Stimulated activated CD4-positive, alpha-beta T cell treated with anti-CD3 and anti-CD28 coated beads, TNF-alpha, amount 100 ng/mL, for 4 hours (primary cell): ENCODE measurements around the gene LDB2.

Experiments used
- DNase-seq, 3 experiments: peaks; one replicate each; pipeline ENCODE4 v3.0.0-alpha.2; 2020; ENCODE audit warnings: low read depth in 3 of 3

The LDB2 gene

GRCh38 chr4:16802044-16802443 is 96.4 kb downstream of the LDB2 start:
- no peak for DNase-seq

GRCh38 chr4:16801356-16801755 is 97.1 kb downstream of the LDB2 start:
- no peak for DNase-seq

DNA sequence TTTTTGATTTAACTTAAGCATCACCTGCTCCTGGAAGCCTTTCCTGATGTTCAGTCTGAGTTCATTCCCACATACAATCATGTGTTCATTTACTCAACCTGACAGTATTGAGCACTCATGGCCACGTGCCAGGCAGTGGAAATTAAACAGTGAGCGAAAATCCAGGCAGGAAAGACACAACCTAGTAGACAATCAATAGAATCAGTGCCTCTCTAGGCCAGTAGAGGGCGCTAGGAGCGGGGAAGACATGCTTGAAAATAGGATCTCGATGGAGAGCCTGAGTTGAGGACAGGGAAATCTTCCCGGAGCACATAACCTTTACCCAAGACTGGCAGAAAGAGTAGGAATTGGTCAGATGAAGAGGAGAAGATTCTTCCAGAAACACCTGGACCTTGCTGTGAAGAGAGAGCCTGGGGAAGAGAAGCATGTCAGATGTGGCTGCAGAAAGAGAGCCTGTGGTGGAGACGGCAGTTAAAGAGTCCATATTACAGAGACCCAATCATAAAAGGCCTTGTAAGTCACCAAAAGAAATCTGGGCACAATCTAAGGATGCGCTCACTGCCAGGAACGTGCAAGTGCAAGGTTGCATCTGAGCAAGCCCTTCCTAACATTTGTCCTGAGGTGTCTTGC is 103.5 kb downstream of the LDB2 start:
- no peak for DNase-seq

GRCh38 chr4:16791460-16791859 is 107.0 kb downstream of the LDB2 start:
- DNase-seq = no peak

- DNase-seq = no peak
Observed at GRCh38 chr4:16790508-16790907, 107.9 kb downstream of the LDB2 start.

DNA sequence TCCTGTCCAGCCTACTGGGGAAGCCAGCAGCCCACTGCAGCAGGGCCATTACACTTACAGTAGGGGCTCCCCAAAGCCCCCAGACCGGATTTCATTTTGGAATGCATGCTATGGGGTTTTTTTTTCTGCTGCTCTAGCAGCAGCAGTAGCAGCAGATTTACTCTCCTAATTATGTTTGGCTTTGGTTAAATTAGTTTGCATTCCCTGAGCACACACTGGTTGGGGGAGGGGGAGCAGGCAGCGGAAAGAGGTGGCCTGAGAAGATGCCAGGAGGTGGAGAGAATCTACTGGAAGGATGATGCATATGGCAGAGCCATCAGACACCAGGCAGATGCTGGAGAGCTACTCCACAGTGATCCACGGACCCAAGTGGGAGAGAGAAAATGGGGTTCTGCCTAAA is 109.6 kb downstream of the LDB2 start:
- DNase-seq = no peak

GRCh38 chr4:16785793-16786527 is 112.5 kb downstream of the LDB2 start:
- DNase-seq = no peak

- DNase-seq = no peak
Observed at GRCh38 chr4:16783119-16783518, 115.3 kb downstream of the LDB2 start.

- DNase-seq = no peak
Observed at GRCh38 chr4:16779028-16779675, 119.3 kb downstream of the LDB2 start.

DNA sequence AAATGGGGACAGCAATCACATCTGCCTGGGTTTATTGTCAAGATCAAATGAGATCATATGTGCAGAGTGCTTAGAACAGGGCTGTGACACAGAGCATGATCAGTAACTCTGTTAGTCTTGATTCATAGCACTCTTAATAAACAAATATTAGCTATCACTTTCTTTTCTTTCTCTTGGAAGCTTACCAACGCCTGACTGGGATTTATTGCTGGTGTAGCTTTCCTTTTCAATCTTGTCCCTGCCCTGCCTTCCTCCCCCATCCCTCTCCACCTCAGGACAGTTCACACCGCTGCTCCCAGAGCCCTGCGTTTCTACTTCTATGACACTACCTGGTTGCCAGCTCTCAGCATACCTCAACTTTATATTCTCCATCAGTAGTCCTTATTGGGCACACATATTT is 120.7 kb downstream of the LDB2 start:
- no peak for DNase-seq

- no peak for DNase-seq
Observed at GRCh38 chr4:16775411-16776154, 122.9 kb downstream of the LDB2 start.

DNA sequence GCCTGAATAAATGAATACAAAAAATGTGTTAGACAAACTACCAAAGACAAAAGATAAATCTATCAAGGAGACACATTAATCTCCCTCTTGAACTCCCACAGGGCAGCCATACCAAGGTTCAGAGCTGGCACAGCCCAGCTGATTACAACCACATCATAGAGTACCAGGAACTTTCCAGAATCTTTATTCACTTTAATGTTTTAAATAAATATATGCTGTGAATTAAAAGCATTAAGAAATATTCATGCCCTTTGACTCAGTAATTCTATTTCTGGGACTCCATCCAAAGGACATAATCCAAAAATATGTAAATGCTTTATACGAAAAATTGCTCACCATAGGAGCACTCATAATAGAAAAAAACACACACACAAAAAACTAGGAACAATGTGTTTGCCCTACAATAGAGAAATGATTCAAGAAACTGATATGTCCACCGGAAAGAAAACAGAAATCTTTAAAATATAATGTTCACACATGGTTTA is 126.0 kb downstream of the LDB2 start:
- DNase-seq = no peak

- DNase-seq = no peak
Observed at GRCh38 chr4:16770710-16771285, 127.6 kb downstream of the LDB2 start.

DNA sequence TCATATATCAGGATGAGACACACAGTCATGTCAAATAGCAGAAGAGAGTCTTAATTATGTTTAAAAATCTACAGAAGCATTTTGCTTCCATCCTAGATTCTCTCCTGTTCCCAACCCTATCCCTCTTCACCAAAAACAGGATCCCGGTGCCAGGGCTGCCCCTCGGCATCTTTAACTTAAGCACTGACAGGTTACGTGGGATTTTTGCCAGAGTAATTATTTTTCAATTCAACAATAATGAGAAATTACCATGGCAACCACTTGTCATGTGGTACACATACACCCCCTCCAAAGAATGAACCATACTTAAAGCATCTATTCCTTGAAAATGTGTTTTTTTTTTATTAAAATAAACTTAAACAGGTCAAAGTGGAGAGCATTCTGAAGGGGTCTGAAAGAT is 130.6 kb downstream of the LDB2 start:
- DNase-seq = no peak

GRCh38 chr4:16767251-16767650 is 131.2 kb downstream of the LDB2 start:
- DNase-seq = no peak

- no peak for DNase-seq
Observed at GRCh38 chr4:16765546-16765945, 132.9 kb downstream of the LDB2 start.

DNA sequence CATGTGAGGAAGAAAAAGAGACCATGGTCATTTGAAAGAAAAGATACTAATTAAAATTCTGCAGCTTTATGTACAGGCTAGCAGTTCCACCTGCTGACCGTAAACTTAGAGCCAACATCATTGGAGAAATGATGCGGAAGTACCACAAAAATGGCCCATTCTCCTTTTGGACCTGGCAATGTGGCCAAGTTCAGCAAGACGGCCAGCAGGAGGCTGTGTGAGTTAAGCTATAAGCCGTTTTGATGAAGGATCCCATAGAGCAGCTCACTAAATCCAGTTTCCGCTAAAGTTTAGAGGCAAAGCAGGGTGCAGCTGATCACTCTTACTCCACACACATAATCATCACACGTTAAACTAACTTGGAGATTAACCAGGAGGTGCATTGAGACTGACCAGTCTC is 133.8 kb downstream of the LDB2 start:
- no peak for DNase-seq

- DNase-seq = no peak
Observed at GRCh38 chr4:16760617-16761363, 137.7 kb downstream of the LDB2 start.

DNA sequence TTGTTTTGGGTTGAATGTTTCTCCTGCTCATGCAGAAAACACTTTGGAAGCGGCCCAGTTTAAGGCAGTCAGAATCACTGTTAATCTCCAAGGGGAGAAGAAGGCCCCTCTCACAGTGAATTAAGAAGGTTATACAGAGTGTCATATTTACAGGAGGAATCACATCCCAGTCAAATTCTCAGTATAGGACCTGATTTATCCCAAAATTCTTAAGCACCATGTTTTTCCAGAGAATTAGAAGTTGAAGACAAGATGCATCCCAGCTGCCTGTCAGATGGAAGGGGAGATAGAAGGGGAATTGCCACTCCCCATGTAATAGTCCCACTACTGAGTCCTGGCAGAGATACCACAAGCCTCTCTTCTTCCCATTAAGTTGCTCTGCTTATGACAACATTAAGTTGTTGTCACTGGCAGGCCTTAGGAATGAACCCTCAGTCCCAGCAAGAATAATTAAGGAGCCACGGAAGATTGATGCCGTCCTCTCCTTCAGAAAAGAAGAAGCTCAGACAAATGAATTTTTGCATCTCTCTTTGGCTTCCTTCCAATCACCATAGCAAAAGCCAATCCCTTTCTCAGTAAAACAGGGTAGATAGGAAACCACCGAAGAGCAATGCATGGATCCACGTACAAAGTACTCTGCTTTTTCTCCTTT is 138.4 kb downstream of the LDB2 start:
- no peak for DNase-seq

- DNase-seq = no peak
Observed at GRCh38 chr4:16758816-16759215, 139.6 kb downstream of the LDB2 start.

DNA sequence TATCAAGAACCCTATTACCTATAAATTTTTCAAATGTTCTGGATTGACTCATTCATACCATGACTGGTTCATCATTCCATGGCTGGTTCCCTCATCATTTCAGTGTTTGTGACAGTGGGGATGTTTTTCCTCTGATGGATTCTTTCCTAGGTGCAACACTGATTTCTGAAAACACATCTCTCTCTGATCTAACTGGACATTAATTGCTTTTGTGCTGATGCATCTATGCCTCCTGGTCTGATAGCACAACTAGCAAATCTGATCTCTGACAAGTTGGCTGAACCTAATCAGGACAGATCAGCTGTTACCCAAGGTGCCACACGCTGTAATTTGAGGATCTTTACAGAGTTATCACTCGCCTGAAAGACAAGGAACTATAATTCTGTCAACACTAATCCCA is 140.2 kb downstream of the LDB2 start:
- DNase-seq = no peak
